HL-60/S4 treated with retinoic acid at 250 ng/mL for 4 days and 3 days (cell line): ENCODE data around the gene CUBN.

Source experiments
- in situ Hi-C: fragments of 300-500 bp; cut with MboI; formaldehyde crosslinking; loops from 2 replicates; pipeline ENCODE4 v1.7.0; 2022; ENCODE audit warnings: low sequenced_read_pairs

Gene CUBN

DNA sequence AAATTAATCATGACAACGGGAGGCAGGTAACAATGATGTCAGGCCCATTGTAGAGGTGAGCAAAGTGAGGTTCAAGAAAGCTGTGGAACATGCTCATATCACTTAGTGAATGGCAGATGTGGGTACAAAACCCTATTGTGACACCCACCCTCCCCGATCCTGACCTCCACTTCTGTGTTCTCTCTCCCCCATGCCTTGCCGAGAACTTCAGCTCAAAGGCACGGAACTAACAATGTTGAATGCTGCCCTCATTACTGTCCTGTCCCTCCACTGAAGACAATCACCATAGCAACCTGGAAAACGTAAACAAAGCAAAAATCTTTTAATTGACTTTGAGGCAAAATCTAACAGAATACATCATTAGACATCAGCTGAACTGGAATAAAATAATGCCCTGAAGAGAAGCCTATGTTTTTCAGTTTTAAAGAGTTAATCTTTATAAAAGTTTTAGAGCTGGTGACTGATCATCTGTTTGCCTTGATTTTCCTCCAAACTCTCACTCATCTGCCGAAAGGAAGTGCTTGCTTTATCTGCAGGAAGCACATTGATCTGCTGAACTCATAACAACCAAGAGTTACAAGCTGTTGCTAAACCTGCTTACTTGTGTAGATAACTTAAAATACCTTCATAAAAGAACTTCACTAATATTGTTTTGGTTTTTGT lies 133.6 kb downstream of the CUBN start:
- in situ Hi-C loops = no loop called here

DNA sequence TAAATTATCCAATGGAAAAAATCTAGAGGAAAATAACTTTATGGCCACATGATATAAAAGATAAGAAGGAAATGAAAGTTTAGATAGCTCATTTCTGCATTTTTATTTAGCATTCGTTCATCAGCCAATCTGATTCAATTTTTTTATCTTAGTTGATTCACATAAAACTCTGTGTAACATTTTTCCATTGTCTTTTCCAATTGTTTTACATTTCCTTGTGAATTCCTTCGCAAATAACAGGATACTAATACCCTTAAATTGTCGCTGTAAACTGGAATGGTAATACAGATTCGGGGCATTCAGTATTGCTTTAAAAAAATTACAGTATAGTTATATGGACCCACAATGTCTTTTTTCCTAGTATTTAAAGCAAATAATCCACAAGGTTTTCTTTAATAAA lies 136.4 kb downstream of the CUBN start:
- in situ Hi-C loops = no loop called here

DNA sequence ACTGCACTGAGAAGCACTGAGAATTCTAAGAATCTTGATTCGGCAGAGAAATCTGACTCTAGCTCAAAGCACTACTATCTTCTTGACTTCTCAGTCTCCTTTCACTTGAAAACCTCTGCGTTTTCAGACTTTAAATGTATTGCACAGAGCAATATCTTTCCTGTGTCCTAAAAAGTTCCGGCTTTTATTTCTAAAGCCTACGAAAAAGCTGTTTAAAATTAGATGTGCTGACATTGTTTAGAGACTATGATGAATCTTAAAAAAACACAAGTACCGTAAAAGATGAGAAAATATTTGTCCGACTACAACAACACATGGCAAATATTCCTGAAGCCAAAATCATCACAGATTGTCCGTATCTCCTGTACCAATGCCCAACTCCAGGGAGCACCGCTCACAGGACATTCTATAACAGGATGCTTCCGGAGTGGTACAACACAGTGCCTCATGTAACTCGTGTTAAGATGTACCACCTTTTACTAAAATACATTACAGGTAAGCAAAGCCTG lies 136.9 kb downstream of the CUBN start:
- in situ Hi-C loops = no loop called here

DNA sequence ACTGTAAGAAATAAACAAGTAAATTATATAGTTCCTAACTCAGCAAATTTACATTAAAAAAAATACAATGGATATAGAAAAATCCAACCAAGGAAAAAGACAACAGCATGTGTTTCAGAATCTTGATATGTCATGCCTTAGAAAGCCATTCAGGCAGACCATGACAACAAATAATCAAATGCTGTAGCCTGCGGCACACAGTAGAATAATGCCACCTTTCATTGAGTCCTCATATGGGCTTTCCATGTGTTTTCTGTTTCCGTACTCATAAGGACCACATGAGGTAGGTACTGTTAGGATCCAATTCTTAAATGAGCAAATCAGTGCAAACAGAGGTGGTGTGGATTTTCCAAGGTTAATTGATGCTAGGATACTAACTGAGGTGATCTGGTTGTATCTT lies 138.6 kb downstream of the CUBN start:
- in situ Hi-C loops = no loop called here

DNA sequence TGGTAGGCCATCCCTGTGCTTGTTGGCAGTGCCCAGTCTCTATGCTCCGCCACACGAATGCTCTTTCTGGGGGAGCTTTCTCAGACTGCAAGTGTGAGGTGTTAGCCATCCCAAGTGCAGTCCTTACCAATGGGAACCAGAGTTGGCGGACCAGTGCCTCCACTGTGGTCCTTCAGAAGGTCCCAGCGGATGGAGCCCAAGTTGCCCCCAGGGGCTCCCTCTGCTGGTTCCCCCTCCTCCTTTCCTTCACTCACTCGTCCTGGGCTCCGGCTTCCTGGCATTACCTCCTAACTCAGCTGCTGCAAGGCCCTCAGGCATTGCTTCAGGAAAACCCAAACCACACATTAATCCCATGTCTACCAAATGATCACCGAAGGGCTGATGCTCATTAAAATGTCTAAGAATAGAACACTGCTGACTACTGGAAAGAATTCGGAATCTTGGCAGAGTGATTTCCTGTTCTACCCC lies 139.8 kb downstream of the CUBN start:
- in situ Hi-C loops = no loop called here

GRCh38 chr10:16988900-16989299 lies 140.7 kb downstream of the CUBN start:
- in situ Hi-C loops = no loop called here

DNA sequence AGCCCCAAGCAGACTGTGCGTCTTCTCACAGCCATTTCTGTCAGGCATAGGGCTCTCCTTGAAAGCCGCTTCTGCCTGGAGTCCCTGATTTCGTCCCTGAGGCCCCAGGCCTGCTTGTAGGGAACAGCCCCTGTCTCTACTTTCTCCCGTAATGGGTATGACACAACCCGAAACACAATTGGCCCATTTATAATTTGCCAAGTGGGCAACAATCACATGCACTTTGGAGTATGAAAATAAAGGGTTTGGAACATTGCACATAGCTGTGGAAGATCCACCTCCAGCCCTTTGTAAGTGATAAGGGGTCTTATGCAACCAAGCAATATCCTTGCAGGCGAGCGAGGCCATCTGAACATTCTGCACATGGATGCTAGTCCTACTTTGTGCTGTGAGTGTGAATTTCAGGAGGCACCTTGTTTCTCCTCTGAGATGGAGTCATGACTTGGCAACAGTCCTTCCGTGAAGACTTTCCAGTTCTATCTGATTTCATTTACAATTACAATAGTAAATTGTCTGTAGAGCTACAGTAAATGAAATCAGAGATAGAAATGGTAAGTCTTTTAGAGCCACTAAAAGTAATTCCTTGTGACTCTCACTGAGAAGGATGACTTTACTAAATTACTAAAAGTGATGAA lies 141.5 kb downstream of the CUBN start:
- in situ Hi-C loops = no loop called here

DNA sequence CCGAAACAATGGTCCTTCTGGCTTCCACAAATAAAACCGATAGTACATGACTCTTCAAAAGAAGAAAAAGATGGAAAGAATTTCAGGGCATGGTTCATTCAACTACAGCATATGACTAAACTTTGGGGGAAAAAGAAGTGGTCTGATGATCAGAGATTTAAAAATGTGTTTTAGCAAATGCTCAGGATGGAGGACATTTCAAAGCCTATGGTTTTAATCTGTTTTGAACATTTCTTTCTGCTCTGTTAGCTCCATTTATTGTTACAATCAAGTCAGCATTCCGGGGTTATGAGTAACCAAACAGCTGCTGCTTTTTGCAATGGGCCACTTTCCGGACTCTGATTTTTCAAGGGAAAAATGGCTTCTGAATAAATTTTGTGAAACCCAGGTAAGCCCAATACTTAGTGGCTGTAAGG lies 142.4 kb downstream of the CUBN start:
- in situ Hi-C loops = no loop called here

- in situ Hi-C loops = no loop called here
Measured at GRCh38 chr10:16986406-16987205, 143.0 kb downstream of the CUBN start.

DNA sequence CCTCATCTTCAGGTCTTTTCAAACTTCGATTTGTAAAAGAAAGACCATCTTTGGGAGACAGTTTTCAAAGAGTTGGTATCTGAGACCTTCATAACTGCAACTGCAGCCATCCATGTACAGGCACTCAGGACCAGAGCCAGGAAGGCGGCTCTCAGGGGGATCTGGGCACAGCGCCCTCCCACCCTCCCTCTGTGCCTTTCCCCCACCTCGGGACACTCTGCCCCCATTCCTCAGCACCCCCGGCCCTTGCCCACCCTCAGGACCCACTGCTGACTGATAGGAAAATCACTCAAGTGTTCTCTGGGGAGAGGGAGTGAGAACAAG lies 143.6 kb downstream of the CUBN start:
- in situ Hi-C loops = no loop called here

GRCh38 chr10:16984242-16984641 lies 145.4 kb downstream of the CUBN start:
- in situ Hi-C loops = no loop called here

DNA sequence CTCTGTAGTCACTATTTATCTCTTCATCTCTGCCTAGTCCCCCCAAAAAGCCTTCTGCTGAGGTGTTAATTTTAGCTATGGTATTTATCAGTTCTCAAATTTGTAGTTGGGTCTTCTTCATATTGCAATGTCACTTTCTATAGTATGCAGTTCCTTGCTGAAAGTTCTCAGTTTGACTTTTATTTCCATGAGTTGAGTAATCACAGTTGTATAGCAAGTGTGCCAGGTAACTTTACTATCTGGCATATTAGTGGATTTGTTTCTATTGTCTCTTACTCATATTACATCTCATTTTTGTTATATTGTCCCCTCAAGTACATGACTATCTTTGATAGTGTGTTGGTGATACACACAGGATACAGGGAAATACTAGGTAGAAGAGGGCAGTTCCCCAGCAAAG lies 152.8 kb downstream of the CUBN start:
- in situ Hi-C loops = no loop called here

GRCh38 chr10:16975188-16975587 lies 154.4 kb downstream of the CUBN start:
- in situ Hi-C loops = no loop called here

- in situ Hi-C loops = no loop called here
Measured at GRCh38 chr10:16968416-16969041, 161.1 kb downstream of the CUBN start.

DNA sequence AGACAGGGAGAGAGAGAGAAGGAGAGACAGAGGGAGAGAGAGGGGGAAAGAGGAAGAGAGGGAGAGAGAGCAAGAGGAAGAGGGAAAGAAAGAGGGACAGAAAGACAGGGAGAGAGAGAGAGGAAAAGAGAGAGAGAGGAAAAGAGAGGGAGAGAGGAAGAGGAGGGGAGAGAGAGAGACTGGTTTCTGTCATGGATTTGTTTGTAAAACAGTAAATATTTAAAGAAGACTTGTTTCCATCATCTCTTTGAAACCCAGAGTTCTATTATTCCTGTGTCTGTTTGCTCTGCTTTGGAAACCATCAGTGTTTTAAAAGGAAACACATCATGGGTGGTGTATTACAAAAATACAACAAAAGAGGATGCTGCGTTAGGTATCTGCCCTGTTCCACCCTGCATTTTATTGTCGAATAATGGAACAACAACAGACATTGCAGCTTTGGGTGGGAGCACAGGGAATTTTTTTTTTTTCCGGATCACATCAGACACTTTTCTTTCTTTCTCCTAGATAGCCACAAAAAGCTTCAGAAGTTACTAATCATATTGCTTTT lies 161.7 kb downstream of the CUBN start:
- in situ Hi-C loops = no loop called here

DNA sequence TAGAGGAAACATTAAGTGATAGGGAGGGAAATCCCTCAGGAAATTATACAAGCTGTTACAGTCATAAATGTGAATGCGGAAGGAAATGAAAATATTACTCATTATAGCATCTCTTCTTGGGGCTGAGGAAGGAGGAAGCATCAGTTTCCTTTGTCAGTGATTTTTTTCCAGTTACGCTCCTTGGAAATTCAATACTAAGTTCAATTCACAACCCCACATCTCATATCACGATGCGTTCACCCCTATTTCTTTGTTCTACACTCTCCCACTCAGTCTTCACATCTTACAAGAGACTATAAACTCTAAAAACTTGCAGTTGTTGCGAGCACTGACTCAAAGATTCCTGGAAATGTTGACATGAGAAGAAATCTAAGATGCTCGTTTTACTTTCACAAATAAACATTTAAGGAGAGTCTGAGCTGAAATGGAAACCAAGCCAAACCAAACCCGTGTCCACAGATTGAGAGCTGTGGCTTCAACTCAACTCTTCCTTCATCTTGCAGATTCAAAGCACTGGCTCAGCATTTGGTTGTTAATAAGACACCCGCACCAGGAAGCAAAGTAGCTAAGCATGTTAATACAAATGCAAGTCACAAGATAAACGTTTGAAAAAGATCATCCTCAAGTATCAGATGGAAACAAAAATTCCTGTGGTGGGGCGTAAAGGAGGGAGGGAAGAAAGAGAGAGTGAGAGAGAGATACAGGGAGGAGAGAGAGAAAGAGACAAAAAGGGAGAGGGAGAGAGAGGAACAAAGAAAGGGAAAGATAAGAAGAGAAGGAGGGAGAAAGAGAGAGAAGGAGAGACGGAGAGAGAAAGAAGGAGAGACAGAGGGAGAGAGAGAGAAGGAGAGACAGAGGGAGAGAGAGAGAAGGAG lies 162.4 kb downstream of the CUBN start:
- in situ Hi-C loops = no loop called here

GRCh38 chr10:16965740-16966447 lies 163.7 kb downstream of the CUBN start:
- in situ Hi-C loops = no loop called here

GRCh38 chr10:16965344-16965616 lies 164.3 kb downstream of the CUBN start:
- in situ Hi-C loops = no loop called here

- in situ Hi-C loops = no loop called here
Measured at GRCh38 chr10:16964576-16965343, 164.9 kb downstream of the CUBN start.
